Renal cortex interstitium (tissue), 11 donors: ENCODE results near the gene PRM2. TPM values are rescaled to one million over a fixed set of nuclear protein-coding genes. Genes with fewer than 3 reads are reported as not detected.
A peak's percentile ranks its signal among the peaks of the same experiment; 100 is the strongest.
"Not testable (repeated sequence)": the region's sequence is repeated elsewhere in the genome, so short reads cannot be mapped to it uniquely, and the experiment has no call there.

ENCODE experiments used
- DNase-seq, 11 donors: peaks; one replicate each; pipeline ENCODE4 v3.0.0-alpha.2; 2013; ENCODE audit warnings: low read depth in 9 of 11, low spot score in 4 of 11; ENCODE audit errors: extremely low read depth in 1 of 11
- polyA plus RNA-seq, 3 donors: library from polyadenylated mRNA; unstranded; fragments of 120-200 nt; gene quantifications; one replicate each; pipeline ENCODE4 v1.2.1, GENCODE V29; 2013; ENCODE audit not compliant: insufficient read length in 3 of 3

Gene PRM2
- polyA plus RNA-seq, 3 donors = not detected

- no peak for DNase-seq
Observed at GRCh38 chr16:11309895-11310633, 33.8 kb upstream of the PRM2 start.

- no peak for DNase-seq
Observed at GRCh38 chr16:11308493-11309283, 32.4 kb upstream of the PRM2 start.

GRCh38 chr16:11307639-11308492 is 31.6 kb upstream of the PRM2 start:
- DNase-seq = no peak

GRCh38 chr16:11306997-11307638 is 30.8 kb upstream of the PRM2 start:
- DNase-seq = no peak

- no peak for DNase-seq
Observed at GRCh38 chr16:11306381-11306780, 30.1 kb upstream of the PRM2 start.

- peak in 1 of 11 donors; percentile 29 for DNase-seq
Observed at GRCh38 chr16:11303405-11304138, 27.3 kb upstream of the PRM2 start.

GRCh38 chr16:11302977-11303376 is 26.7 kb upstream of the PRM2 start:
- DNase-seq = no peak

GRCh38 chr16:11301645-11302501 is 25.6 kb upstream of the PRM2 start:
- DNase-seq = no peak

GRCh38 chr16:11300560-11300892 is 24.2 kb upstream of the PRM2 start:
- no peak for DNase-seq

GRCh38 chr16:11299865-11300559 is 23.7 kb upstream of the PRM2 start:
- DNase-seq = no peak

GRCh38 chr16:11298950-11299547 is 22.8 kb upstream of the PRM2 start:
- not testable (repeated sequence) for DNase-seq

- DNase-seq = no peak
Observed at GRCh38 chr16:11298143-11298900, 22.0 kb upstream of the PRM2 start.

- DNase-seq = peak in 3 of 11 donors; percentile 56 to 67 (median 61)
Observed at GRCh38 chr16:11297492-11298142, 21.3 kb upstream of the PRM2 start.

- DNase-seq = no peak
Observed at GRCh38 chr16:11296706-11297491, 20.6 kb upstream of the PRM2 start.

GRCh38 chr16:11296351-11296705 is 20.0 kb upstream of the PRM2 start:
- no peak for DNase-seq
